BE2C (cell line): ENCODE data around the gene VGLL2.

Experiments
- DNase-seq: peaks from one replicate; pipeline ENCODE4 v3.0.0-alpha.2; 2020
- H3K27me3 ChIP-seq: fragments of 250-450 bp; sonication (Bioruptor Pico); 2 replicates; pipeline ENCODE4 v1.5.1; 2020; ENCODE audit warnings: mild to moderate bottlenecking
- H3K36me3 ChIP-seq: fragments of 250-450 bp; sonication (Bioruptor Pico); 2 replicates; pipeline ENCODE4 v1.5.1; 2020; ENCODE audit warnings: mild to moderate bottlenecking
- H3K4me1 ChIP-seq: fragments of 250-450 bp; sonication (Bioruptor Pico); 2 replicates; pipeline ENCODE4 v1.5.1; 2020
- H3K4me3 ChIP-seq: 2 replicates; pipeline ENCODE4 v1.5.1; 2011; ENCODE audit warnings: low read depth, low read length
- H3K9me3 ChIP-seq: fragments of 250-450 bp; sonication (Bioruptor Pico); 2 replicates; pipeline ENCODE4 v1.5.1; 2020
- CTCF ChIP-seq: IDR thresholded peaks from 2 replicates; pipeline ENCODE4 v1.5.1; 2012; ENCODE audit warnings: mild to moderate bottlenecking, low read depth, low read length

The VGLL2 gene

GRCh38 chr6:117270843-117271507 is 5.6 kb downstream of the VGLL2 start:
- H3K36me3 ChIP-seq, result no peaks in the 10 kb centered on the region
- no peak for TF ChIP-seq CTCF
- H3K4me1 ChIP-seq, result no peaks in the 10 kb centered on the region
- H3K9me3 ChIP-seq, result no peaks in the 10 kb centered on the region
- no peak for DNase-seq
- peaks cover 92% of the 10 kb centered on the region for H3K27me3 ChIP-seq
- no peak overlapping the region for H3K4me3 ChIP-seq

- H3K4me3 ChIP-seq, result no peak overlapping the region
- no peaks in the 10 kb centered on the region for H3K4me1 ChIP-seq
- TF ChIP-seq CTCF, result no peak
- H3K9me3 ChIP-seq, result no peaks in the 10 kb centered on the region
- H3K27me3 ChIP-seq, result peaks cover 86% of the 10 kb centered on the region
- H3K36me3 ChIP-seq, result no peaks in the 10 kb centered on the region
- no peak for DNase-seq
These were observed 6.9 kb downstream of the VGLL2 start for GRCh38 chr6:117272032-117272866.

- no peaks in the 10 kb centered on the region for H3K9me3 ChIP-seq
- no peak for TF ChIP-seq CTCF
- DNase-seq, result no peak
- no peaks in the 10 kb centered on the region for H3K4me1 ChIP-seq
- no peaks in the 10 kb centered on the region for H3K36me3 ChIP-seq
- H3K27me3 ChIP-seq, result peaks cover 80% of the 10 kb centered on the region
- H3K4me3 ChIP-seq, result no peak overlapping the region
These were observed 7.5 kb downstream of the VGLL2 start for GRCh38 chr6:117272891-117273290.

- no peak overlapping the region for H3K4me3 ChIP-seq
- H3K36me3 ChIP-seq, result no peaks in the 10 kb centered on the region
- no peaks in the 10 kb centered on the region for H3K4me1 ChIP-seq
- no peak for TF ChIP-seq CTCF
- H3K27me3 ChIP-seq, result peaks cover 63% of the 10 kb centered on the region
- no peaks in the 10 kb centered on the region for H3K9me3 ChIP-seq
- no peak for DNase-seq
These were observed 9.8 kb downstream of the VGLL2 start for GRCh38 chr6:117275205-117275604.

GRCh38 chr6:117275711-117276110 is 10.4 kb downstream of the VGLL2 start:
- H3K36me3 ChIP-seq, result no peaks in the 10 kb centered on the region
- no peak overlapping the region for H3K4me3 ChIP-seq
- no peaks in the 10 kb centered on the region for H3K9me3 ChIP-seq
- peaks cover 57% of the 10 kb centered on the region for H3K27me3 ChIP-seq
- no peaks in the 10 kb centered on the region for H3K4me1 ChIP-seq
- DNase-seq, result no peak
- no peak for TF ChIP-seq CTCF

GRCh38 chr6:117276778-117277316 is 11.5 kb downstream of the VGLL2 start:
- TF ChIP-seq CTCF, result no peak
- H3K4me1 ChIP-seq, result no peaks in the 10 kb centered on the region
- no peaks in the 10 kb centered on the region for H3K9me3 ChIP-seq
- DNase-seq, result no peak
- no peaks in the 10 kb centered on the region for H3K36me3 ChIP-seq
- no peak overlapping the region for H3K4me3 ChIP-seq
- H3K27me3 ChIP-seq, result peaks cover 48% of the 10 kb centered on the region
